GM12891 (cell line): ENCODE data around the gene RAB38. TPM values are rescaled to one million over a fixed set of nuclear protein-coding genes. Genes with fewer than 3 reads are reported as not detected.

Source experiments
- DNase-seq: peaks from one replicate; pipeline ENCODE4 v3.0.0; 2011; ENCODE audit warnings: low spot score; ENCODE audit not compliant: insufficient read length
- FAIRE-seq: peaks from 2 replicates; lab custom pipeline; 2011; peaks lifted over from hg19 to GRCh38; lab: Jason Lieb, UNC
- PAX5 ChIP-seq: IDR thresholded peaks from 2 replicates; pipeline ENCODE4 v1.6.1; 2011; ENCODE audit warnings: low read length, moderate library complexity, mild to moderate bottlenecking; ENCODE audit not compliant: insufficient read depth, severe bottlenecking
- POLR2A ChIP-seq: IDR thresholded peaks from 2 replicates; pipeline ENCODE4 v1.6.1; 2011; ENCODE audit warnings: low read depth, low read length, control low read depth
- POLR2AphosphoS5 ChIP-seq: IDR thresholded peaks from 2 replicates; pipeline ENCODE4 v1.6.1; 2011; ENCODE audit warnings: low read depth, low read length, control low read depth
- POU2F2 ChIP-seq: IDR thresholded peaks from 2 replicates; pipeline ENCODE4 v1.6.1; 2011; ENCODE audit warnings: low read depth, mild to moderate bottlenecking, control low read depth, low read length, moderate library complexity
- SPI1 ChIP-seq: IDR thresholded peaks from 2 replicates; pipeline ENCODE4 v1.6.1; 2011; ENCODE audit warnings: low read depth, low read length, control low read depth
- TAF1 ChIP-seq: IDR thresholded peaks from 2 replicates; pipeline ENCODE4 v1.6.1; 2011; ENCODE audit warnings: low read depth, low read length, control low read depth
- polyA plus RNA-seq: library from polyadenylated mRNA; unstranded; fragments of >200 nt; gene quantifications from one replicate; pipeline ENCODE4 v1.2.1, GENCODE V29; 2012; ENCODE audit warnings: low read depth, missing spikeins, inconsistent platforms; ENCODE audit not compliant: missing spikeins

The RAB38 gene
- polyA plus RNA-seq: 5.4 TPM

- no peak for DNase-seq
- 0 out of 2 replicates have a peak, but pooled peaks have one; percentile 40 for TF ChIP-seq POLR2AphosphoS5
- TF ChIP-seq TAF1: no peak
- no peak for TF ChIP-seq PAX5
- no peak for TF ChIP-seq POU2F2
- peak; percentile 39; the same call in 1 of the 2 replicates for TF ChIP-seq POLR2A
- peak; percentile 77 for FAIRE-seq
Observed at GRCh38 chr11:88174709-88175568, at the start of gene RAB38. TSS of gene RAB38 (minus strand) at chr11:88175443. CDS start at chr11:88175384, 59 bp downstream.

- no peak for DNase-seq
- TF ChIP-seq POU2F2: no peak
- TF ChIP-seq POLR2AphosphoS5: no peak
- no peak for TF ChIP-seq PAX5
- TF ChIP-seq POLR2A: no peak
- TF ChIP-seq SPI1: no peak
- no peak for TF ChIP-seq TAF1
- FAIRE-seq: no peak
Observed at GRCh38 chr11:88213406-88213805, 38.2 kb upstream of the RAB38 start.

GRCh38 chr11:88212300-88212699 lies 37.1 kb upstream of the RAB38 start:
- no peak for FAIRE-seq
- TF ChIP-seq SPI1 (no peak), TAF1 (no peak), POLR2AphosphoS5 (no peak), PAX5 (no peak), POU2F2 (no peak)
- DNase-seq: no peak

GRCh38 chr11:88208745-88209144 lies 33.5 kb upstream of the RAB38 start:
- no peak for DNase-seq
- TF ChIP-seq POU2F2 (no peak), POLR2AphosphoS5 (no peak), PAX5 (no peak), POLR2A (no peak), TAF1 (no peak), SPI1 (no peak)
- FAIRE-seq: no peak

- FAIRE-seq: no peak
- no peak for DNase-seq
- TF ChIP-seq PAX5 (no peak), POLR2A (no peak), SPI1 (no peak), TAF1 (no peak), POU2F2 (no peak), POLR2AphosphoS5 (no peak)
Observed at GRCh38 chr11:88206751-88207150, 31.5 kb upstream of the RAB38 start.

- no peak for FAIRE-seq
- no peak for DNase-seq
- TF ChIP-seq PAX5: no peak
- TF ChIP-seq POU2F2: no peak
- TF ChIP-seq POLR2AphosphoS5: no peak
- no peak for TF ChIP-seq POLR2A
- TF ChIP-seq TAF1: no peak
Observed at GRCh38 chr11:88204353-88204752, 29.1 kb upstream of the RAB38 start.

- DNase-seq: no peak
- TF ChIP-seq POLR2A (no peak), PAX5 (no peak), TAF1 (no peak), POU2F2 (no peak), SPI1 (no peak), POLR2AphosphoS5 (no peak)
- no peak for FAIRE-seq
Observed at GRCh38 chr11:88203604-88204003, 28.4 kb upstream of the RAB38 start.

GRCh38 chr11:88202498-88202897 lies 27.3 kb upstream of the RAB38 start:
- FAIRE-seq (no peak), DNase-seq (no peak)
- no peak for TF ChIP-seq POLR2A
- TF ChIP-seq POU2F2: no peak
- TF ChIP-seq PAX5: no peak
- no peak for TF ChIP-seq TAF1
- no peak for TF ChIP-seq SPI1
- no peak for TF ChIP-seq POLR2AphosphoS5

- DNase-seq: no peak
- TF ChIP-seq POLR2A (no peak), TAF1 (no peak), SPI1 (no peak), POU2F2 (no peak), PAX5 (no peak), POLR2AphosphoS5 (no peak)
- FAIRE-seq: no peak
Observed at GRCh38 chr11:88196393-88196792, 21.1 kb upstream of the RAB38 start.

GRCh38 chr11:88195908-88196307 lies 20.7 kb upstream of the RAB38 start:
- DNase-seq: no peak
- FAIRE-seq: no peak
- TF ChIP-seq PAX5 (no peak), TAF1 (no peak), POLR2A (no peak), POLR2AphosphoS5 (no peak), POU2F2 (no peak), SPI1 (no peak)

GRCh38 chr11:88194990-88195389 lies 19.7 kb upstream of the RAB38 start:
- DNase-seq: no peak
- TF ChIP-seq POU2F2 (no peak), PAX5 (no peak), POLR2A (no peak), TAF1 (no peak), POLR2AphosphoS5 (no peak), SPI1 (peak; percentile 55; the same call in 1 of the 2 replicates)
- FAIRE-seq: no peak
